GM08714 (cell line): ENCODE data around the gene PIP5K1B.
"Not testable (repeated sequence)": the region's sequence is repeated elsewhere in the genome, so short reads cannot be mapped to it uniquely, and the experiment has no call there.

ENCODE experiments used
- H3K4me3 ChIP-seq: fragments of 200-500 bp; sonication (Bioruptor generic); 2 replicates; pipeline ENCODE4 v1.5.1; 2014; ENCODE audit warnings: mild to moderate bottlenecking, low read length, inconsistent platforms
- ZNF274 ChIP-seq: IDR thresholded peaks from 2 replicates; pipeline ENCODE4 v1.6.1; 2012; ENCODE audit warnings: mild to moderate bottlenecking, low read depth, low read length

PIP5K1B gene

DNA sequence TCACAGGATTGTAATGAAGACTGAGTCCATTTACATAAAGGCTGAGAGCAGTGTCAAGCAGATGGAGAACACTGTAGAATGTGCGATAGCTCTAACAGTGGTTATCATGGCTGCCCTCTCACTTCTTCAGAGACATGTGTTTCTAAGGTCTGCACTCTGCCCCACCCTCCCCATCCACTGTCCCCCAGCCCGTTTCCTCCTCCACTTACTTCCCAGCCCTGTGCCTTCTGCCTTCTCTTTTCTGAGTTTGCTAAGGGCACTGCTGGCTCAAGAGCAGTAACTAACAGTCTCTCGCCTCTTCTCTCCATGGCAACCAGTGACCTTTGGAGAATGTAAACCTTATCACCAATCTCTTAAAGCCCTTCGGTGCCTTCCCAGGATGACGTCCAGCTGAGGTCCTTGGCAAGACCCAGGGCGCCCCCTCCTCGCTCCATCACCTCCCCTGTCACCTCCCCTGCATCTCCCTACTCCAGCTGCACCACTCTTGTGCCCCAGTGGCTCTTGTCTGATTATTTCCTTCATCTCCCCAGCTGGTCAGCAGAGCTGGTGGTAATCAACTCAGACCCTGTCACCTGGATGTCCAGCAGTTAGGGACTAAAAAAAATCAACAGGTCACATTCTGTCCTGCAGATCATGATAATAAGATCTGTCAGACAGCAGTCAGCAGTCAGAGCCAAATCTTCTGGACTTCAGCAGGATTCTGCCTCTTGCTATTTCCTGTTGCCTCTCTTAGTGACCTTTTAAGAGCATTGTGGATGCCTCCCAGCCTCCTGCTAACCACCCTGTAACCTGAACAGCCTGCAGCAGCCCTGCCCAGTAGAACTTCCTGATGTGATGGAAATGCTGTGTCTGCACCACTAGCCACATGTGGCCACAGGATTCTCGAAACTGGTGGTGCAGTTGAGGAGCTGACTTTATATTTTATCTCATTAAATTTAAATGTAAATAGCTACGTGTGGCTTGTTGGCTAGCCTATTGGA is 339.5 kb downstream of the PIP5K1B start:
- TF ChIP-seq ZNF274: no peak
- no peak overlapping the region for H3K4me3 ChIP-seq

DNA sequence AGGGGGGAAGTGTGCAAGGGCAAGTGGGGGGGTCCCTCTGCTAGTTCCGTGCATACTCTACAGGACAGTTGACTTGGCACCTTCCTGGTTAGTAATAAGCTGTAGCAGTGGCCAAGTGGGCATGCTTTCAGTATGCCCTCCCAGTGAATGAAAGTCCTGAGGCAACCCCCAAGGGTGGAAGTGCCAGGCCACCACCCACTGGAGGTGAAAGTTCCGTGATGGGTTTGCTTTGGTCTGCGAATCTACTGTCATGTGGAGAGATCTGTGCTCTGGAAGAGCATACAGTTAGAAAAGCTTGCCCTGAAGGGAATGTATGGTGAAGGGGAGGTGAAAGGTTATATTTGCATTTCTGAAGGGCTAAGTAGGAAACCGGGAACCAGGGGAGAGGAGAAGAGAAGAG is 340.8 kb downstream of the PIP5K1B start:
- no peak overlapping the region for H3K4me3 ChIP-seq
- TF ChIP-seq ZNF274: no peak

DNA sequence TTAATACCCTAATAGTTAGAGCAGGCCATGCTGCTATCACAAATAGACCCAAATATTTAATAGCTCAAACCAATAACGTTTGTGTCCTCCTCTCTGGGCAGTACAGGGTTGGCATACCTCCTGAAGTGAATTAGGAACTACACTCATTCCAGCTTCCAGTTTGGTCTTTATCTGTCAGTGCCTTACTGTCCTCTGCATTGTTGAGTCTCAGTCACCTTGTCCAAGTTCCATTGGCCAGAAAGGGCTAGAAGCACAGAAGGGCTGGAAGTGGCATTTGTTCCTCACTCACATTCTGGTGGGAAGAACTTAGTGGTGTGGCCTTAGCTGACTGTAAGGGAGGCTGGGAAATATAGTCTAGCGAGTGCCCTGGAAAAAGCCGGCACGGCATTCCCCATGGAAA is 341.7 kb downstream of the PIP5K1B start:
- no peak for TF ChIP-seq ZNF274

DNA sequence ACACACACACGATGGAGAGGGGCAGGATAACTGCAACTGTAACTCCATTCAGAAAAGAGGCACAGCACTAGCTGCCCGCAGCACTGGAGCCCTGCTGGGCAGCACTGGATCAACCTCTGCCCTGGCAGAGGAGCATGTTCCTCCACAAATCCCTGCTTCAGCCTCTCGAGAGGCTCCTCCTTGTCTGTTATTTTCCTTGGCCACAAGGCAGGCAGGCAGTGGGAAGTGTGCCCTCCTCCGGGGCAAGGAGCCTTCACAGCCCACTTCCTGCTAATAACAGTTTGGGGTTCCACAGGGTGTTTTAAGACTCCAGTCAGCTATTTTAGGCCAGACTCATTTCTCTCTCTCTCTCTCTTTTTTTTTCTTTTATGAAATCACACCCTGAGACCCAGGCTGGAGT is 342.3 kb downstream of the PIP5K1B start:
- H3K4me3 ChIP-seq: no peak overlapping the region
- TF ChIP-seq ZNF274: no peak

More for the DNA sequence above, 341.7 kb downstream of the PIP5K1B start:
- no peak overlapping the region for H3K4me3 ChIP-seq

DNA sequence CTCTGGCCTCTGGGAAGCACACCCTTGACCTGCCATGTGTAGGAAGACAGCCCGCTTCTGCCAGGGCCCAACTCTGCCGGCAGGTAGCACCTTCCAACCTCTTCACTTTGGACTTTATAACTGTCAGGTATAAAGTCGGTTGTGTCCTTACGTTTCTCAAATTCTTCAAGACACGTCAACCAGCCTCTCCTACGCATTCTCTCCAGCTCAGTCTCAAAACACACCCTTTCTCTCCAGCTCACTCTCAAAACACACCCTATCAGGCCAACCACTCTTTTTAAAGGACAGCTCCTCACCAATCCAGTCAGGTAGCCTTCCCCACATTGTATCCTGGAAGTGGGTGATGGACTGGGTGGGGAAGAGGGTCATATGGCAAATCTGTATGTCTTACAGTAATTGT is 344.1 kb downstream of the PIP5K1B start:
- no peak overlapping the region for H3K4me3 ChIP-seq
- TF ChIP-seq ZNF274: no peak

DNA sequence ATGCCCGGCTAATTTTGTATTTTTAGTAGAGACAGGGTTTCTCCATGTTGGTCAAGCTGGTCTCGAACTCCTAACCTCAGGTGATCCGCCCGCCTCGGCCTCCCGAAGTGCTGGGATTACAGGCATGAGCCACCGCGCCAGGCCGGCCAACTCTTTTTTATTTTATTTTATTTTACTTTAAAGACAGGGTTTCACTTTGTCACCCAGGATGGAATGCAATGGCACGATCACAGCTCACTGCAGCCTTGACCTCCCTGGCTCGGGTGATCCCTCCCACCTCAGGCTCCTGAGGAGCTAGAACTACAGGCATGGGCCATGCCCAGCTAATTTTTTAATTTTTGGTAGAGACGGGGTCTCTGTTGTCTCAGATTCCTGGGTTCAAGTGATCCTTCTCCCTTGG is 345.9 kb downstream of the PIP5K1B start:
- H3K4me3 ChIP-seq: not testable (repeated sequence)

DNA sequence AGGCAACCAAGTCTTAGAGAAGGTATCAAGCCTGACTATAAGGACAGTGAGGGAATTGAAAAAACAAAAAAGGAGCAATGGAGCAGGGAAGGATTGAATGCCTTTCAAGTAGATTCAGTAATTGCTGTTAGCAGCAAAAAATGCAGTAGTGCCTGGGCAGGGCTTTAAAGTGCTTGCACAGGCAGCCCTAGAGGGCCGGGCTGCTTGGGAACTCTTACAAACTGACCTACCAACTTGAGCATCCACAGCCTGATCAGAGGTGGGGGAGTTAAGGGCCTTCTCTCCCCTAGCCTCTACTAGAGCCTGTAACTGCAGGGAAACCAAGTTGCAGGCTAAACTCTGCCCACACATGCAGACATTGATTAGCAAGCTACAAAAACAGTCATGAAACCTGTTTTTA is 349.9 kb downstream of the PIP5K1B start:
- no peak for TF ChIP-seq ZNF274
- no peak overlapping the region for H3K4me3 ChIP-seq

DNA sequence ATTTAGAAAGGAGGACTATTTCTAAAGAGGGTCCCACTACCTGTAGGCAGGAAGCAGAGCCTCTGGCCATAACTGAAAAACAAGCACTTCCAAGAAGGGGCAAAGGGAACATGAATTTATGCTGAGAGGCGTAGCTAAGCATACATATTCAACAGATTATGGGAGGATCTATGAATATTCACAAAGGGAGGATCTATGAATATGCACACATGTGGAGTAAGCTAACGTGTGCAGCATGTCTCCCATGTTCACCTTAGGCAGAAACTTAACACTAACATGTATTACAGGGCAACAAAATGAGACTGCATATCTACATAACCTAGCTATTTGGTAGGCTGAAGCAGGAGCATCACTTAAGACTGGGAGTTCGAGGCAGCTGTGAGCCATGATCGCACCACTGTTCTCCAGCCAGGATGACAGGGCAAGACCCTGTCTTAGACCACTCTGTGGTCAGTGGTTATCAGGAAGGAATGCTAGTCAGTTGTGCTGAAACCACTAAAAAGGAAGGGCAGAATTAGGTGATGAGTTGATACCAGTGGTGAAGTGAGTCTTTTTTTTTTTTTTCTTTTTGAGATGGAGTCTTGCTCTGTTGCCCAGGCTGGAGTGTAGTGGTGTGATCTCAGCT is 351.3 kb downstream of the PIP5K1B start:
- TF ChIP-seq ZNF274: no peak
- H3K4me3 ChIP-seq: no peak overlapping the region

DNA sequence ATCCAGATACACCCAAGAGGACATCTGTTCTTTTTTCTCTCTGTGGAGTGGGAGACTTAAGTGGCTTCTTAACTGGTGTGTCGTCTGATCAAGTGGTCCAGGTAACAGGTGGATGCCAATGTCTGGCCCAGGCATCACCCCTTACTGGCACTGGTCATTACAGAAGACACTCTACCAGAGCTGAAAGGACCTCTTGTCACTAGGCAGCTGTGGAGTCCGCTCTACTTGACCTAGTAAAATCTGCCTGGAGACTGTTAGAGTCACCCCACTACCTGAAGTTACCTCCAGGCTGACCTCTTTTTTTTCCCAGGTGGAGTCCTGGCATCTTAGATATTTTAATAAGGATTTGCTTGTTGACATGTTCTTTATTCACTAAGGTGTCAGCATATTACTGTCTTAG is 353.1 kb downstream of the PIP5K1B start:
- TF ChIP-seq ZNF274: no peak
- H3K4me3 ChIP-seq: no peak overlapping the region
